SK-N-SH treated with all-trans-retinoic acid at 6 μM for 48 hours (cell line): ENCODE measurements around the gene TUB.

Experiments used
- ATAC-seq: fragments of 200-7000 bp; cut with Tn5 transposase; 3 replicates; pipeline ENCODE4 v1.9.1; 2020; ENCODE audit warnings: mild to moderate bottlenecking, moderate library complexity
- ARNTL ChIP-seq: fragments of 450-650 bp; formaldehyde crosslinking; IDR thresholded peaks from 2 replicates; pipeline ENCODE4 v1.5.0; 2020; ENCODE audit warnings: low read depth, mild to moderate bottlenecking, moderate library complexity, borderline replicate concordance
- BACH2 ChIP-seq: fragments of 250-450 bp; sonication (Bioruptor Pico); IDR thresholded peaks from 2 replicates; pipeline ENCODE4 v1.9.0; 2021; ENCODE audit warnings: mild to moderate bottlenecking, borderline replicate concordance
- CSDC2 ChIP-seq: fragments of 250-450 bp; sonication (Bioruptor Pico); IDR thresholded peaks from 2 replicates; pipeline ENCODE4 v1.5.0; 2020; ENCODE audit warnings: mild to moderate bottlenecking, moderate library complexity
- ESRRG ChIP-seq: fragments of 250-450 bp; sonication (Bioruptor Pico); IDR thresholded peaks from 2 replicates; pipeline ENCODE4 v1.6.1; 2021; ENCODE audit warnings: mild to moderate bottlenecking
- GLIS3 ChIP-seq: fragments of 250-450 bp; sonication (Bioruptor Pico); IDR thresholded peaks from 2 replicates; pipeline ENCODE4 v1.5.0; 2020; ENCODE audit warnings: mild to moderate bottlenecking, moderate library complexity
- ISL1 ChIP-seq: fragments of 250-450 bp; sonication (Bioruptor Pico); IDR thresholded peaks from 2 replicates; pipeline ENCODE4 v2.1.2; 2022; ENCODE audit warnings: mild to moderate bottlenecking, moderate library complexity
- OSR1 ChIP-seq: fragments of 250-450 bp; sonication (Bioruptor Pico); IDR thresholded peaks from 2 replicates; pipeline ENCODE4 v1.8.0; 2022; ENCODE audit warnings: moderate library complexity, mild to moderate bottlenecking, inconsistent platforms
- PPARA ChIP-seq: fragments of 250-450 bp; sonication (Bioruptor Pico); IDR thresholded peaks from 2 replicates; pipeline ENCODE4 v1.5.0; 2020; ENCODE audit warnings: mild to moderate bottlenecking, borderline replicate concordance
- RARB ChIP-seq: fragments of 250-450 bp; sonication (Bioruptor Pico); IDR thresholded peaks from 2 replicates; pipeline ENCODE4 v1.8.0; 2021; ENCODE audit warnings: mild to moderate bottlenecking, moderate library complexity
- TCF4 ChIP-seq: fragments of 250-450 bp; sonication (Bioruptor Pico); IDR thresholded peaks from 2 replicates; pipeline ENCODE4 v1.8.0; 2021; ENCODE audit warnings: mild to moderate bottlenecking, moderate library complexity, borderline replicate concordance
- TOX ChIP-seq: fragments of 250-450 bp; sonication (Bioruptor Pico); IDR thresholded peaks from 2 replicates; pipeline ENCODE4 v1.8.0; 2021; ENCODE audit warnings: mild to moderate bottlenecking, moderate library complexity, borderline replicate concordance
- TSHZ2 ChIP-seq: fragments of 250-450 bp; sonication (Bioruptor Pico); IDR thresholded peaks from 2 replicates; pipeline ENCODE4 v1.5.0; 2020; ENCODE audit warnings: mild to moderate bottlenecking, moderate library complexity
- ZC3H10 ChIP-seq: fragments of 250-450 bp; sonication (Bioruptor Pico); IDR thresholded peaks from 2 replicates; pipeline ENCODE4 v1.5.1; 2021; ENCODE audit warnings: mild to moderate bottlenecking, moderate library complexity
- ZFP30 ChIP-seq: fragments of 450-650 bp; formaldehyde crosslinking; IDR thresholded peaks from 2 replicates; pipeline ENCODE4 v1.5.0; 2022; ENCODE audit warnings: mild to moderate bottlenecking, moderate library complexity
- ZNF565 ChIP-seq: fragments of 450-650 bp; formaldehyde crosslinking; conservative IDR thresholded peaks from 2 replicates; pipeline ENCODE4 v1.5.0; 2020; ENCODE audit warnings: low read depth, mild to moderate bottlenecking, moderate library complexity
- ZNF70 ChIP-seq: fragments of 450-650 bp; formaldehyde crosslinking; IDR thresholded peaks from 2 replicates; pipeline ENCODE4 v1.5.0; 2020; ENCODE audit warnings: mild to moderate bottlenecking, moderate library complexity
- ZNF8 ChIP-seq: fragments of 450-650 bp; formaldehyde crosslinking; IDR thresholded peaks from 2 replicates; pipeline ENCODE4 v1.5.0; 2020; ENCODE audit warnings: mild to moderate bottlenecking, moderate library complexity
- TF ChIP-seq, protein P1 (sequence below): fragments of 250-450 bp; sonication (Bioruptor Pico); IDR thresholded peaks from 2 replicates; pipeline ENCODE4 v1.8.0; 2021; ENCODE audit warnings: low read depth, mild to moderate bottlenecking, moderate library complexity, borderline replicate concordance
- TF ChIP-seq, protein P2 (sequence below): fragments of 250-450 bp; sonication (Bioruptor Pico); IDR thresholded peaks from 2 replicates; pipeline ENCODE4 v1.8.0; 2020; ENCODE audit warnings: mild to moderate bottlenecking, moderate library complexity, borderline replicate concordance
- TF ChIP-seq, protein P3 (sequence below): fragments of 250-450 bp; sonication (Bioruptor Pico); IDR thresholded peaks from 2 replicates; pipeline ENCODE4 v1.5.1; 2021; ENCODE audit warnings: mild to moderate bottlenecking, moderate library complexity

The TUB gene

DNA sequence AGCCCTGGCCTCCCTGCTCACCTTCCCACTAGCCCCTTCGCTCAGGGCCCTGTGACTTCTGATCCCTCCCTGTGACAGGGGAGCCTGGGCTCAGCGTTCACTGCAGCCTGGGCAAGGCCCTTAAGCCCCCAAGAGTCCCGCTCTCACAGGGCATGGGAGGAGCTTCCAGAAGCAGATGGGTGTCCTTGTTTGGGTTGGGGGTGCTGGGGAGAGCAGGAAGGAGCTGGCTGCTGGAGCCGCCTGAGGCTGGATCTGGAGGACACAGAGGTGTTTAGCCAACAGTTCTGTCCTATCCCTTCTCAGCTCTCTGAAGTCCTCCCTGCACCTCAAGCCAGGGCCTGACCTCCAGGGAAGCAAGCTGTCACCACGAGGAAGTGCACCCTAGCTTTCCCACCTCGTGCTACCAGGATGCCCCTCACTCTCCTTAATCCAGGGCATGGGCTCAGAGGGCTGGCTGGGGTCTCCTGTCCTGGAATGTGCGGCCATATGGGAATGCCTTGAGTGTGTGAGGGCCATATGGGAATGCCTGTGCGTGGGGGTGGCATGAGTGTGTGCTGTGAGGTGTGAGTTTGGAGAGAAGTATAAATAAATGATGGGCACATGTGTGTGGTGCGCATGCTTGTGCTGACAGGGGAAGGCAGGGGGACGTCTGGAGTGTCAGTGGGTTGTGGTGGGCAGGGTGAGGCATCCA lies 25.0 kb upstream of the TUB start:
- TF ChIP-seq RARB (CRISPR knock-in tag) (no peak), OSR1 (CRISPR knock-in tag) (no peak), ESRRG (CRISPR knock-in tag) (no peak), ZC3H10 (CRISPR knock-in tag) (no peak)
- TF ChIP-seq, protein P1, sequence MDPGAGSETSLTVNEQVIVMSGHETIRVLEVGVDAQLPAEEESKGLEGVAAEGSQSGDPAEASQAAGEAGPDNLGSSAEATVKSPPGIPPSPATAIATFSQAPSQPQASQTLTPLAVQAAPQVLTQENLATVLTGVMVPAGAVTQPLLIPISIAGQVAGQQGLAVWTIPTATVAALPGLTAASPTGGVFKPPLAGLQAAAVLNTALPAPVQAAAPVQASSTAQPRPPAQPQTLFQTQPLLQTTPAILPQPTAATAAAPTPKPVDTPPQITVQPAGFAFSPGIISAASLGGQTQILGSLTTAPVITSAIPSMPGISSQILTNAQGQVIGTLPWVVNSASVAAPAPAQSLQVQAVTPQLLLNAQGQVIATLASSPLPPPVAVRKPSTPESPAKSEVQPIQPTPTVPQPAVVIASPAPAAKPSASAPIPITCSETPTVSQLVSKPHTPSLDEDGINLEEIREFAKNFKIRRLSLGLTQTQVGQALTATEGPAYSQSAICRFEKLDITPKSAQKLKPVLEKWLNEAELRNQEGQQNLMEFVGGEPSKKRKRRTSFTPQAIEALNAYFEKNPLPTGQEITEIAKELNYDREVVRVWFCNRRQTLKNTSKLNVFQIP (CRISPR knock-in tag), result no peak
- ATAC-seq, result no peak

DNA sequence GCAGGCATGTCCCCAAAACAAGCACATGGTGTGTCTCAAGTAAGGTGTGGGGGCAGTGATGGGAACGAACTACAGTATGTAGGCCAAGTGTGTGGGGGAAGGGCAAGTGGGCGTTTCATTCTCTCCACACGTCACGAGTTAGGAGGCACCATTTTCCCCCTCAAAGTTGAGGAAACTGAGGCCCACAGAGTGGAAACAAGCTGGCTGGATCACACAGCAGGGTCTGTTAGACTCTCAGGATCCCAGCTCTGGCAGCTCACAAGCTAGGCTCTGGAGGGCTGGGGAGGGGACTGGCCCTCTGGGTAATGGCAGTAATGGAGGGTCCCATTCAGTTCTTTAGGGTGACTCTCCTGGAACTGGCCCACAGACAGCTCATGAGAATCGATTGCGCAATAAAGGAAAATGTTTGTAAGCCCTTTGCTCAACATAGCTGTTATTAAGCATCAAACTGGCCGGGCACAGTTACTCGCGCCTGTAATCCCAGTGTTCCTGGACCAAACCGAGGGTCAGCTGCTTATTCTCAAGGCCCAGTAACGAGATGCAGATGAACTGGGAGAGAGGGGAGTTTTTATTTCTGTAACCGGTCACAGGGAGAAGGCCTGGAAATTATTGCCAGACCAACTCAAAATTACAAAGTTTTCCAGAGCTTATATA lies 24.1 kb upstream of the TUB start:
- no peak for TF ChIP-seq TOX (CRISPR knock-in tag)
- no peak for TF ChIP-seq ZFP30 (CRISPR knock-in tag)
- no peak for TF ChIP-seq ZNF565 (CRISPR knock-in tag)
- TF ChIP-seq ISL1, result 0 out of 2 replicates have a peak, but pooled peaks have one; percentile 30
- TF ChIP-seq, protein P1 (CRISPR knock-in tag), result no peak
- TF ChIP-seq ZNF8 (CRISPR knock-in tag), result no peak
- TF ChIP-seq, protein P2, sequence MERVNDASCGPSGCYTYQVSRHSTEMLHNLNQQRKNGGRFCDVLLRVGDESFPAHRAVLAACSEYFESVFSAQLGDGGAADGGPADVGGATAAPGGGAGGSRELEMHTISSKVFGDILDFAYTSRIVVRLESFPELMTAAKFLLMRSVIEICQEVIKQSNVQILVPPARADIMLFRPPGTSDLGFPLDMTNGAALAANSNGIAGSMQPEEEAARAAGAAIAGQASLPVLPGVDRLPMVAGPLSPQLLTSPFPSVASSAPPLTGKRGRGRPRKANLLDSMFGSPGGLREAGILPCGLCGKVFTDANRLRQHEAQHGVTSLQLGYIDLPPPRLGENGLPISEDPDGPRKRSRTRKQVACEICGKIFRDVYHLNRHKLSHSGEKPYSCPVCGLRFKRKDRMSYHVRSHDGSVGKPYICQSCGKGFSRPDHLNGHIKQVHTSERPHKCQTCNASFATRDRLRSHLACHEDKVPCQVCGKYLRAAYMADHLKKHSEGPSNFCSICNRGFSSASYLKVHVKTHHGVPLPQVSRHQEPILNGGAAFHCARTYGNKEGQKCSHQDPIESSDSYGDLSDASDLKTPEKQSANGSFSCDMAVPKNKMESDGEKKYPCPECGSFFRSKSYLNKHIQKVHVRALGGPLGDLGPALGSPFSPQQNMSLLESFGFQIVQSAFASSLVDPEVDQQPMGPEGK (CRISPR knock-in tag), result no peak
- peak; percentile 56; the same call in 1 of the 2 replicates for TF ChIP-seq TCF4
- TF ChIP-seq, protein P3, sequence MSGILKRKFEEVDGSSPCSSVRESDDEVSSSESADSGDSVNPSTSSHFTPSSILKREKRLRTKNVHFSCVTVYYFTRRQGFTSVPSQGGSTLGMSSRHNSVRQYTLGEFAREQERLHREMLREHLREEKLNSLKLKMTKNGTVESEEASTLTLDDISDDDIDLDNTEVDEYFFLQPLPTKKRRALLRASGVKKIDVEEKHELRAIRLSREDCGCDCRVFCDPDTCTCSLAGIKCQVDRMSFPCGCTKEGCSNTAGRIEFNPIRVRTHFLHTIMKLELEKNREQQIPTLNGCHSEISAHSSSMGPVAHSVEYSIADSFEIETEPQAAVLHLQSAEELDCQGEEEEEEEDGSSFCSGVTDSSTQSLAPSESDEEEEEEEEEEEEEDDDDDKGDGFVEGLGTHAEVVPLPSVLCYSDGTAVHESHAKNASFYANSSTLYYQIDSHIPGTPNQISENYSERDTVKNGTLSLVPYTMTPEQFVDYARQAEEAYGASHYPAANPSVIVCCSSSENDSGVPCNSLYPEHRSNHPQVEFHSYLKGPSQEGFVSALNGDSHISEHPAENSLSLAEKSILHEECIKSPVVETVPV, result no peak
- TF ChIP-seq, all 23 proteins: peak for 2
- ATAC-seq, result peak; percentile 70

GRCh38 chr11:8058216-8058615 lies 22.8 kb upstream of the TUB start:
- TF ChIP-seq ZC3H10 (CRISPR knock-in tag) (no peak), BACH2 (no peak), ZNF70 (CRISPR knock-in tag) (no peak), PPARA (CRISPR knock-in tag) (no peak), GLIS3 (no peak), ISL1 (no peak), ARNTL (CRISPR knock-in tag) (no peak), ESRRG (CRISPR knock-in tag) (no peak), TSHZ2 (no peak), ZNF565 (CRISPR knock-in tag) (no peak), OSR1 (CRISPR knock-in tag) (no peak), TCF4 (no peak), ZFP30 (CRISPR knock-in tag) (no peak), CSDC2 (CRISPR knock-in tag) (no peak), ZNF8 (CRISPR knock-in tag) (no peak), RARB (CRISPR knock-in tag) (no peak)
- TF ChIP-seq, protein P2 (CRISPR knock-in tag), result no peak
- TF ChIP-seq, protein P3, result no peak
- TF ChIP-seq, protein P1 (CRISPR knock-in tag), result no peak
- no peak for ATAC-seq
